ENCODE data around the gene PDIA6.

DNA sequence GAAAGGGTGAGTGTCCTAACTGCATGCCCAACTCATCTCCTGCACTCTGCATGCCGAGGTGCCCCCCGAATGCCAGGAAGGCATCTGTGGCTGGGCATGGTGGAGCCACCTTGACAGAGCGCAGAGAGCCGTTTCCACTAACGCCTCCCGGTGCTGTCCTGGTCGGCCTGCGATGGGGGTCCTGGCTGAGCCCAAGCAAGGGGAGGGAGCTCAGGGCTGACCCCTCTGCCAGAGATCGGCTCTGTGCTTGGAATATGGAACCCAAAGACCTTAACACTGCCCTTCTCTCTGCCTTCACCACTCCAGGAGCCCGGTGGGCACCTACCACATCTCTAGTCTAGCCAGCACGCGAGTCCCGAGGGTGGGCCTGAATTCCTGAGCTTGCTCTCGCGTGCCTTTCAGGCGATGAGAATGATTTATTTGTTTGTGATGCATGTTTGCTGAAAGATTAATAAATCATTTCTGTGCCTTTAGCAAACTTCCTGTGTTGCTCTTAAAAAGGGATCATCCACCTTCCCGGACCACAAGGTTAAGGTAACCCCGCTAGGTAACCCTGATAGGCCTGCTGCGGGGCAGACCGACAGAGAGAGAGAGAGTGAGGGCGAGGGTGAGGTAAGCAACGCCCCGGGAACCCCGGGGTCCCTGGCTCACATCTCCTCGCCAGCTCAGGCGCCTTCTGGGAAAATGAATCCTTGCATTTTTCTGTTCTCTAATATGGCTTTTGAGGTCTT, 35.3 kb downstream of the PDIA6 start:
- TF ChIP-seq TCF7 (IDR thresholded peaks at IDR 0.05; ENCODE audit: borderline replicate concordance), result no peak
- TF ChIP-seq, protein P1, sequence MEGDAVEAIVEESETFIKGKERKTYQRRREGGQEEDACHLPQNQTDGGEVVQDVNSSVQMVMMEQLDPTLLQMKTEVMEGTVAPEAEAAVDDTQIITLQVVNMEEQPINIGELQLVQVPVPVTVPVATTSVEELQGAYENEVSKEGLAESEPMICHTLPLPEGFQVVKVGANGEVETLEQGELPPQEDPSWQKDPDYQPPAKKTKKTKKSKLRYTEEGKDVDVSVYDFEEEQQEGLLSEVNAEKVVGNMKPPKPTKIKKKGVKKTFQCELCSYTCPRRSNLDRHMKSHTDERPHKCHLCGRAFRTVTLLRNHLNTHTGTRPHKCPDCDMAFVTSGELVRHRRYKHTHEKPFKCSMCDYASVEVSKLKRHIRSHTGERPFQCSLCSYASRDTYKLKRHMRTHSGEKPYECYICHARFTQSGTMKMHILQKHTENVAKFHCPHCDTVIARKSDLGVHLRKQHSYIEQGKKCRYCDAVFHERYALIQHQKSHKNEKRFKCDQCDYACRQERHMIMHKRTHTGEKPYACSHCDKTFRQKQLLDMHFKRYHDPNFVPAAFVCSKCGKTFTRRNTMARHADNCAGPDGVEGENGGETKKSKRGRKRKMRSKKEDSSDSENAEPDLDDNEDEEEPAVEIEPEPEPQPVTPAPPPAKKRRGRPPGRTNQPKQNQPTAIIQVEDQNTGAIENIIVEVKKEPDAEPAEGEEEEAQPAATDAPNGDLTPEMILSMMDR (IDR thresholded peaks at IDR 0.05 in 2 of 3, conservative IDR thresholded peaks at IDR 0.05 in 1 of 3; ENCODE audit: control insufficient read depth in 2 of 3, extremely low read depth in 1 of 3, insufficient read depth in 1 of 3, low read depth in 3 of 3, low read length in 3 of 3), result no peak
- TF ChIP-seq, protein P2, sequence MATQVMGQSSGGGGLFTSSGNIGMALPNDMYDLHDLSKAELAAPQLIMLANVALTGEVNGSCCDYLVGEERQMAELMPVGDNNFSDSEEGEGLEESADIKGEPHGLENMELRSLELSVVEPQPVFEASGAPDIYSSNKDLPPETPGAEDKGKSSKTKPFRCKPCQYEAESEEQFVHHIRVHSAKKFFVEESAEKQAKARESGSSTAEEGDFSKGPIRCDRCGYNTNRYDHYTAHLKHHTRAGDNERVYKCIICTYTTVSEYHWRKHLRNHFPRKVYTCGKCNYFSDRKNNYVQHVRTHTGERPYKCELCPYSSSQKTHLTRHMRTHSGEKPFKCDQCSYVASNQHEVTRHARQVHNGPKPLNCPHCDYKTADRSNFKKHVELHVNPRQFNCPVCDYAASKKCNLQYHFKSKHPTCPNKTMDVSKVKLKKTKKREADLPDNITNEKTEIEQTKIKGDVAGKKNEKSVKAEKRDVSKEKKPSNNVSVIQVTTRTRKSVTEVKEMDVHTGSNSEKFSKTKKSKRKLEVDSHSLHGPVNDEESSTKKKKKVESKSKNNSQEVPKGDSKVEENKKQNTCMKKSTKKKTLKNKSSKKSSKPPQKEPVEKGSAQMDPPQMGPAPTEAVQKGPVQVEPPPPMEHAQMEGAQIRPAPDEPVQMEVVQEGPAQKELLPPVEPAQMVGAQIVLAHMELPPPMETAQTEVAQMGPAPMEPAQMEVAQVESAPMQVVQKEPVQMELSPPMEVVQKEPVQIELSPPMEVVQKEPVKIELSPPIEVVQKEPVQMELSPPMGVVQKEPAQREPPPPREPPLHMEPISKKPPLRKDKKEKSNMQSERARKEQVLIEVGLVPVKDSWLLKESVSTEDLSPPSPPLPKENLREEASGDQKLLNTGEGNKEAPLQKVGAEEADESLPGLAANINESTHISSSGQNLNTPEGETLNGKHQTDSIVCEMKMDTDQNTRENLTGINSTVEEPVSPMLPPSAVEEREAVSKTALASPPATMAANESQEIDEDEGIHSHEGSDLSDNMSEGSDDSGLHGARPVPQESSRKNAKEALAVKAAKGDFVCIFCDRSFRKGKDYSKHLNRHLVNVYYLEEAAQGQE (IDR thresholded peaks at IDR 0.05; ENCODE audit: low read depth, low read length), result no peak

All from GM12878 (cell line).